SK-N-SH (cell line): Measurements from ENCODE around the gene FKBP5.

ENCODE experiments used
- CTCF ChIP-seq: fragments of 200-600 bp; sonication (generic); IDR thresholded peaks from 2 replicates; pipeline ENCODE4 v1.6.1; 2017; ENCODE audit warnings: antibody characterized with exemption, mild to moderate bottlenecking, moderate library complexity
- EP300 ChIP-seq, 2 experiments: IDR thresholded peaks; 2 replicates each; pipeline versions ENCODE4 v1.4.0 to v1.6.1; 2012; ENCODE audit warnings: borderline replicate concordance in 1 of 2, low read depth in 1 of 2, low read length in 1 of 2
- MAX ChIP-seq: IDR thresholded peaks from 2 replicates; pipeline ENCODE4 v1.4.0; 2012; ENCODE audit warnings: low read depth
- TAF1 ChIP-seq: IDR thresholded peaks from 2 replicates; pipeline ENCODE4 v1.6.1; 2012; ENCODE audit warnings: low read depth, mild to moderate bottlenecking, low read length, moderate library complexity, borderline replicate concordance
- ZBTB33 ChIP-seq: IDR thresholded peaks from 2 replicates; pipeline ENCODE4 v1.4.0; 2012; ENCODE audit warnings: low read depth, borderline replicate concordance

GRCh38 chr6:35647400-35647799 lies 41.3 kb downstream of the FKBP5 start:
- TF ChIP-seq ZBTB33 (no peak), CTCF (no peak), MAX (no peak), EP300 (IDR thresholded peaks at IDR 0.05; ENCODE audit: borderline replicate concordance in 1 of 2, low read depth in 1 of 2, low read length in 1 of 2) (no peak), TAF1 (no peak)
